ENCODE data around the gene OMP.

OMP gene

DNA sequence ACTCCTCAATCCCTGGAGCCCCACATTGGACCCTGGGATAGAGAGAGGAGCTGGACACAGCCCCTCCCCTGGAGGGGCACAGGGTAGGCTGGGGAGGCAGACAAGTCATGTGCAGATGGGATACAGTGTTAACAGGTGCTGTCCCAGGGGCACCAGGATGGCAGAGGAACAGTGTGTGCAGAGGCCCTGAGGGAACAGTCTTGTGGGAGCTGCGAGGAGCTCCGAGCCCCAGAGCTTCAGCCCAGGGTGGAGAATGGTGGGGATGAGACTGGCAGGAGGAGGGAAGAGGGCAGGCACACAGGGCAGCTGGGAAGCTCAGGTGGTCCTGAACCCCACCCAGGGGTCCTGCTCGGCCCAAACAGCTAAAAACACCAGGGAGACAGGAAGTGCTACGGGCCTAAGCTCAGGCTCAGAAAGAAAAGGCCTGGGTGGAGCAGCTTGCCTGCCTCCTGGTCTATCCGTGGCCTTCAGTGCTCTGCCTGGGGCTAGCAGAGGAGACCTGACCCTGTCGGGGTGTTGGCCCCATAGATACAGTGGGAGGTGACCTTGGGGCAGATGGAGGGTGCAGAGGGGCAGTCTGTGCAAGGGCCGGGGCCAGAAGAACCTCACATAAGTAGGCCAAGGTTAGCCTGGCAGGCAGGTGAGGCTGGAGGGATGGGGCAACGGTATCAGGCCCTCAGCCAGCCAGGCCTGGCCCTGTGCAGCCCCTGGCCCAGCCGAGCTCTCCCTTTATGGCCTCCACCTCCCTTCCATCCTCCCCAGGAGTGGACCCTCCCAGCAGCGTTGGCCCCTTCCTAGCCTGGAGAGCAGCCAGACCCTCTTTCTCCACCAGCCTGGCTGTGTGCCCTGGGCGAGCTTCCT lies 20.4 kb upstream of the OMP start:
- H4K91ac ChIP-seq (ENCODE audit: low read length): peak overlapping the region; percentile 90
- WGBS: 75% methylated on average over 10 of the region's 11 CpGs
- H3K27me3 ChIP-seq (ENCODE audit: control insufficient read depth in 1 of 2, insufficient read depth in 1 of 2, low read length in 2 of 2): no peaks in the 10 kb centered on the region
- H2BK120ac ChIP-seq (ENCODE audit: low read depth, low read length): peak overlapping the region; percentile 91
- H4K8ac ChIP-seq (ENCODE audit: low read length): peak overlapping the region; percentile 98
- H3K4me3 ChIP-seq (ENCODE audit: insufficient read depth in 1 of 2, low read depth in 1 of 2, low read length in 2 of 2): no peak overlapping the region
- H3K4me2 ChIP-seq (ENCODE audit: low read length, poor library complexity, severe bottlenecking): no peak overlapping the region
- peak overlapping the region in 1 of 2 experiments; percentile 81 for H3K14ac ChIP-seq (ENCODE audit: low read length in 2 of 2)
- H3K23ac ChIP-seq (ENCODE audit: low read length in 2 of 2): peak overlapping the region in 1 of 2 experiments; percentile 29
- DNase-seq: no peak
- peak overlapping the region; percentile 38 to 77 for H2BK12ac ChIP-seq (ENCODE audit: low read length in 2 of 2)
- peak overlapping the region; percentile 72 for H3K9ac ChIP-seq (ENCODE audit: low read length)
- no peak overlapping the region for H2AK5ac ChIP-seq (ENCODE audit: low read length, severe bottlenecking)
- H3K18ac ChIP-seq (ENCODE audit: low read depth in 1 of 2, low read length in 2 of 2): peak overlapping the region; percentile 40 to 85
- H2AFZ ChIP-seq (ENCODE audit: low read depth, low read length): no peak overlapping the region
- H3K27ac ChIP-seq (ENCODE audit: low read length, poor library complexity, severe bottlenecking): no peak overlapping the region
- no peak overlapping the region for H2BK15ac ChIP-seq (ENCODE audit: low read depth, poor library complexity, severe bottlenecking)
- H3K4me1 ChIP-seq (ENCODE audit: control insufficient read depth, insufficient read depth, low read depth, low read length): peaks cover 14% of the 10 kb centered on the region
- peaks cover 5% of the 10 kb centered on the region for H3K9me3 ChIP-seq (ENCODE audit: control insufficient read depth, low read length)
- peaks cover 17 to 42% of the 10 kb centered on the region in 2 experiments for H3K36me3 ChIP-seq (ENCODE audit: control insufficient read depth in 1 of 2, insufficient read depth in 2 of 2, low read depth in 1 of 2, low read length in 2 of 2)
- H3K4ac ChIP-seq (ENCODE audit: low read depth in 1 of 2, low read length in 2 of 2): peak overlapping the region; percentile 56 to 92
- H2BK5ac ChIP-seq (ENCODE audit: low read depth, low read length, poor library complexity, severe bottlenecking): no peak overlapping the region
- H3K79me1 ChIP-seq (replicated peaks; ENCODE audit: low read length, poor library complexity, severe bottlenecking): peaks cover 30% of the 10 kb centered on the region

DNA sequence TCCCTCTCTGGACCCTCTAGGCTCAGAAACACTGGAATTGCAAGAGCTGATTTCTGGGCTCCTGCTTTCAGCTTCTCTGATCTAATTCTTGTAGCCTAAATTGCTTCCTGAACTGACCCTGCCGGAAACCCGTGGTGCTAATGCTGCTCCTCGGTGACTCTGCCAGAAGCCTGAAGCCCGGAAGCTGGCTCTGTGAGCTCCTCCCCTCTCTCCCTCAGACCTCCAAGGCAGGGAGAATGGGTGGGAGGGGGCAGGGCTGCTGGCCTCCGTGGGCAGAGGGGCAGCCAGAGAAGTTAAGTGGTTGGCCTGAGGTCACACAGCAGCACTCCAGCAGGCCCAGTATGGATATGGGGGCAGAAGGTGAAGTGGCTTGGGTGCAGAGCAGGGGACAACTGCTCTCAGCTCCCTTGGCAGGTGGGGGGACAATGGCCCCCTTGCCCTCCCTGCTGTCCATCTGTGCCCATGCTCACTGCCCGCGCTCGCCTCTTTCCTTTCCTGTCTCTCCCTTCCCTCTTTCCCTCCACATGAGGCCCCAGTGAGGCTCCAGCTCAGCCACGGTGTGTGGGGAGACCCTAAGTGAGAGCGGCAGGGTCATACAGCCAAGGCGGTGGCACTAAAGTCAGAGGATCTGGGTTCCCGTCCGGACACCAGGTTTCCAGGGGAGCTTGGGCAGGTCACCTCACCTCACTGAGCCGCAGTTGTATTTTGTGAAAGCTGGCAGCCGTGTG lies 19.6 kb upstream of the OMP start:
- peaks cover 30% of the 10 kb centered on the region for H3K79me1 ChIP-seq (replicated peaks; ENCODE audit: low read length, poor library complexity, severe bottlenecking)
- H3K4me2 ChIP-seq (ENCODE audit: low read length, poor library complexity, severe bottlenecking): no peak overlapping the region
- no peak overlapping the region for H2BK5ac ChIP-seq (ENCODE audit: low read depth, low read length, poor library complexity, severe bottlenecking)
- peaks cover 14% of the 10 kb centered on the region for H3K4me1 ChIP-seq (ENCODE audit: control insufficient read depth, insufficient read depth, low read depth, low read length)
- H4K91ac ChIP-seq (ENCODE audit: low read length): peak overlapping the region; percentile 90
- peak overlapping the region in 1 of 2 experiments; percentile 40 for H2BK12ac ChIP-seq (ENCODE audit: low read length in 2 of 2)
- peak overlapping the region; percentile 72 for H3K9ac ChIP-seq (ENCODE audit: low read length)
- H2BK15ac ChIP-seq (ENCODE audit: low read depth, poor library complexity, severe bottlenecking): no peak overlapping the region
- WGBS: 72% methylated on average over 14 of the region's 15 CpGs
- H3K18ac ChIP-seq (ENCODE audit: low read depth in 1 of 2, low read length in 2 of 2): peak overlapping the region; percentile 40 to 85
- peak; percentile 55 for DNase-seq
- H3K4me3 ChIP-seq (ENCODE audit: insufficient read depth in 1 of 2, low read depth in 1 of 2, low read length in 2 of 2): peak overlapping the region in 1 of 2 experiments; percentile 18
- H3K36me3 ChIP-seq (ENCODE audit: control insufficient read depth in 1 of 2, insufficient read depth in 2 of 2, low read depth in 1 of 2, low read length in 2 of 2): peaks cover 23 to 48% of the 10 kb centered on the region in 2 experiments
- peaks cover 3% of the 10 kb centered on the region for H3K9me3 ChIP-seq (ENCODE audit: control insufficient read depth, low read length)
- peak overlapping the region; percentile 98 for H4K8ac ChIP-seq (ENCODE audit: low read length)
- H3K23ac ChIP-seq (ENCODE audit: low read length in 2 of 2): peak overlapping the region in 1 of 2 experiments; percentile 10
- no peaks in the 10 kb centered on the region for H3K27me3 ChIP-seq (ENCODE audit: control insufficient read depth in 1 of 2, insufficient read depth in 1 of 2, low read length in 2 of 2)
- H3K27ac ChIP-seq (ENCODE audit: low read length, poor library complexity, severe bottlenecking): no peak overlapping the region
- peak overlapping the region; percentile 56 to 92 for H3K4ac ChIP-seq (ENCODE audit: low read depth in 1 of 2, low read length in 2 of 2)
- H2BK120ac ChIP-seq (ENCODE audit: low read depth, low read length): no peak overlapping the region
- H2AK5ac ChIP-seq (ENCODE audit: low read length, severe bottlenecking): no peak overlapping the region
- no peak overlapping the region for H2AFZ ChIP-seq (ENCODE audit: low read depth, low read length)
- H3K14ac ChIP-seq (ENCODE audit: low read length in 2 of 2): peak overlapping the region in 1 of 2 experiments; percentile 81

DNA sequence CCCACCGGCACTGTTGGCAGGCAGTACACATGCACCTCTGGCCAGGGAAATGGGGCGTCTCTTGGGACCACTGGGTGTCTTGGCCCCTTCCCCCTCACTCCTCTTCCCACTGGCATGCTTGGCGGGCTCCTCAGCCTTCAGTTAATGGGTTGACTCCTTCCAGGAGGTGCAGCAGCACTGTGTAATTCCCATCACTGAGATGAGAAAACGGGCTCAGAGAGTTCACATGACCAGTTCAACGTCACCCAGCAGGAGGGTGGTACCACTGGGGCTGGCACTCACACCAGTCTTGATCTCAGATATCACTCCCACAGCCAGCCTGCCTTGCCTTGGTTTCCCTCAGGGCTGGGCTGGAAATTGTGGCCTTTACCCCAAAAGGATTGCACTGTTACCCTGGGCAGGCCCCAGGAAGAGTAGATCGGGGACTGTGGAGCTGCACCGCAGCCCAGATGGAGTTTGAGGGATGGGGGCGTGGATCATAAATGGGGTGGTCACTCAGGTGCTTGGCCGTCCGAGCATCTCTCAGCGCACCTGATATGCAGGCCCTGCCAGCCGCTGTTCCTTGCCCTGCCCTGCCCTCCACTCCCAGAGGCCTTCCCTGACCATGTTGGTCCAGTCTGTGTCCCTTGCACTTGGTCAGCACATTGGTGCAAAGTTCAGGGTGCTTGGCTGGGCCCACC lies 18.9 kb upstream of the OMP start:
- H3K4me1 ChIP-seq (ENCODE audit: control insufficient read depth, insufficient read depth, low read depth, low read length): peaks cover 14% of the 10 kb centered on the region
- H3K18ac ChIP-seq (ENCODE audit: low read depth in 1 of 2, low read length in 2 of 2): peak overlapping the region in 1 of 2 experiments; percentile 40
- no peak overlapping the region for H3K14ac ChIP-seq (ENCODE audit: low read length in 2 of 2)
- H3K9me3 ChIP-seq (ENCODE audit: control insufficient read depth, low read length): no peaks in the 10 kb centered on the region
- WGBS: 97% methylated on average over 12 of the region's 12 CpGs
- no peak overlapping the region for H2BK15ac ChIP-seq (ENCODE audit: low read depth, poor library complexity, severe bottlenecking)
- H2BK120ac ChIP-seq (ENCODE audit: low read depth, low read length): no peak overlapping the region
- no peak overlapping the region for H3K4ac ChIP-seq (ENCODE audit: low read depth in 1 of 2, low read length in 2 of 2)
- H3K23ac ChIP-seq (ENCODE audit: low read length in 2 of 2): no peak overlapping the region
- H2BK5ac ChIP-seq (ENCODE audit: low read depth, low read length, poor library complexity, severe bottlenecking): no peak overlapping the region
- H3K79me1 ChIP-seq (replicated peaks; ENCODE audit: low read length, poor library complexity, severe bottlenecking): peaks cover 30% of the 10 kb centered on the region
- H2AFZ ChIP-seq (ENCODE audit: low read depth, low read length): no peak overlapping the region
- H3K27me3 ChIP-seq (ENCODE audit: control insufficient read depth in 1 of 2, insufficient read depth in 1 of 2, low read length in 2 of 2): no peaks in the 10 kb centered on the region
- no peak overlapping the region for H4K91ac ChIP-seq (ENCODE audit: low read length)
- no peak for DNase-seq
- H3K36me3 ChIP-seq (ENCODE audit: control insufficient read depth in 1 of 2, insufficient read depth in 2 of 2, low read depth in 1 of 2, low read length in 2 of 2): peaks cover 29 to 54% of the 10 kb centered on the region in 2 experiments
- H3K4me3 ChIP-seq (ENCODE audit: insufficient read depth in 1 of 2, low read depth in 1 of 2, low read length in 2 of 2): no peak overlapping the region
- no peak overlapping the region for H2BK12ac ChIP-seq (ENCODE audit: low read length in 2 of 2)
- H3K4me2 ChIP-seq (ENCODE audit: low read length, poor library complexity, severe bottlenecking): no peak overlapping the region
- H3K9ac ChIP-seq (ENCODE audit: low read length): peak overlapping the region; percentile 72
- H4K8ac ChIP-seq (ENCODE audit: low read length): no peak overlapping the region
- no peak overlapping the region for H2AK5ac ChIP-seq (ENCODE audit: low read length, severe bottlenecking)
- no peak overlapping the region for H3K27ac ChIP-seq (ENCODE audit: low read length, poor library complexity, severe bottlenecking)

Measured in mesenchymal stem cell (in vitro differentiated cells and primary cell).